H1 (cell line): ENCODE measurements around the gene CHD9NB. TPM values are rescaled to one million over a fixed set of nuclear protein-coding genes. Genes with fewer than 3 reads are reported as not detected.
A peak's percentile ranks its signal among the peaks of the same experiment; 100 is the strongest.

Source experiments
- CTCF ChIA-PET: fragments of 300-600 bp; sonication (Branson Sonifier 250); formaldehyde crosslinking; loops from one replicate; lab custom pipeline; 2021; ENCODE audit not compliant: partially characterized antibody; lab: Charles Lee
- POLR2A ChIA-PET: fragments of 300-600 bp; sonication (Branson Sonifier 250); formaldehyde crosslinking; loops from one replicate; lab custom pipeline; 2021; ENCODE audit warnings: inconsistent platforms; ENCODE audit not compliant: partially characterized antibody; lab: Charles Lee
- DNase-seq, 2 experiments: peaks; one replicate each; pipeline versions ENCODE4 v3.0.0 to v3.0.0-alpha.2; 2010 to 2022; ENCODE audit warnings: low spot score in 2 of 2, low read depth in 1 of 2, mixed read lengths in 1 of 2
- FAIRE-seq: peaks from 2 replicates; lab custom pipeline; 2011; peaks lifted over from hg19 to GRCh38; lab: Jason Lieb, UNC
- H2AFZ ChIP-seq: 2 replicates; pipeline ENCODE4 v1.8.1; 2012; ENCODE audit warnings: low read length, inconsistent platforms
- H2AK5ac ChIP-seq: 2 replicates; pipeline ENCODE4 v1.6.1; 2013; ENCODE audit warnings: low read depth, low read length
- H2BK120ac ChIP-seq: replicated peaks from 2 replicates; pipeline ENCODE3; 2013; ENCODE audit warnings: low read depth, low read length, inconsistent platforms
- H2BK12ac ChIP-seq: 2 replicates; pipeline ENCODE4 v1.6.1; 2013; ENCODE audit warnings: low read depth, low read length
- H2BK15ac ChIP-seq: 2 replicates; pipeline ENCODE4 v1.6.1; 2013; ENCODE audit warnings: low read length
- H2BK20ac ChIP-seq: 2 replicates; pipeline ENCODE4 v1.6.1; 2013; ENCODE audit warnings: low read length
- H2BK5ac ChIP-seq: 2 replicates; pipeline ENCODE4 v1.6.1; 2013; ENCODE audit warnings: low read depth, low read length
- H3K14ac ChIP-seq: 2 replicates; pipeline ENCODE4 v1.6.1; 2013; ENCODE audit warnings: inconsistent platforms; ENCODE audit not compliant: insufficient read length
- H3K18ac ChIP-seq: 2 replicates; pipeline ENCODE4 v1.6.1; 2013; ENCODE audit warnings: low read length; ENCODE audit errors: extremely low read depth
- H3K23ac ChIP-seq: 2 replicates; pipeline ENCODE4 v1.6.1; 2013; ENCODE audit warnings: inconsistent platforms; ENCODE audit not compliant: insufficient read length
- H3K23me2 ChIP-seq: 2 replicates; pipeline ENCODE4 v1.6.1; 2013; ENCODE audit warnings: low read depth, low read length
- H3K27ac ChIP-seq: 2 replicates; pipeline ENCODE4 v1.6.1; 2011; ENCODE audit warnings: low read depth, low read length, inconsistent platforms
- H3K27me3 ChIP-seq, 4 experiments: replicated peaks in 1 of 4; 1 replicate in 1 of 4; 2 replicates in 3 of 4; pipeline versions ENCODE4 v1.6.1 to v1.8.1; 2011 to 2013; ENCODE audit warnings: low read length in 3 of 4, mild to moderate bottlenecking in 3 of 4, inconsistent platforms in 2 of 4, mixed read lengths in 2 of 4, moderate library complexity in 1 of 4; ENCODE audit not compliant: control insufficient read depth in 3 of 4, insufficient read depth in 3 of 4; ENCODE audit errors: extremely low read depth in 1 of 4
- H3K36me3 ChIP-seq, 4 experiments: 2 replicates each; pipeline versions ENCODE4 v1.6.1 to v1.8.1; 2011 to 2013; ENCODE audit warnings: mild to moderate bottlenecking in 4 of 4, low read length in 3 of 4, moderate library complexity in 2 of 4, control low read depth in 1 of 4, inconsistent platforms in 1 of 4; ENCODE audit not compliant: insufficient read depth in 4 of 4, control insufficient read depth in 2 of 4
- H3K4ac ChIP-seq: replicated peaks from 2 replicates; pipeline ENCODE3; 2013; ENCODE audit warnings: low read length, low read depth, mixed read lengths, inconsistent platforms; ENCODE audit not compliant: insufficient read length
- H3K4me1 ChIP-seq, 4 experiments: replicated peaks in 1 of 4; 1 replicate in 1 of 4; 2 replicates in 3 of 4; pipeline versions ENCODE4 v1.6.1 to v1.8.1; 2011 to 2013; ENCODE audit warnings: low read length in 3 of 4, inconsistent platforms in 2 of 4, mixed read lengths in 1 of 4; ENCODE audit not compliant: insufficient read depth in 4 of 4, control insufficient read depth in 3 of 4
- H3K4me2 ChIP-seq, 2 experiments: 2 replicates each; pipeline versions ENCODE4 v1.6.1 to v1.8.1; 2011 to 2013; ENCODE audit warnings: low read depth in 2 of 2, low read length in 2 of 2, control low read depth in 1 of 2, inconsistent platforms in 1 of 2, mild to moderate bottlenecking in 1 of 2; ENCODE audit not compliant: insufficient read depth in 1 of 2
- H3K4me3 ChIP-seq, 4 experiments: fragments of 200-600, 300-600 bp in 1 of 4; sonication (generic), shearing (Covaris generic), sonication (Bioruptor Twin) in 1 of 4; 2 replicates each; pipeline versions ENCODE4 v1.5.1 to v1.8.1; 2011 to 2016; ENCODE audit warnings: low read length in 4 of 4, low read depth in 3 of 4, control low read depth in 2 of 4, inconsistent platforms in 2 of 4, mild to moderate bottlenecking in 2 of 4, mixed read lengths in 1 of 4, moderate library complexity in 1 of 4; ENCODE audit not compliant: insufficient read depth in 2 of 4; ENCODE audit errors: extremely low read depth in 1 of 4
- H3K56ac ChIP-seq: replicated peaks from 2 replicates; pipeline ENCODE3; 2013; ENCODE audit warnings: low read depth, mild to moderate bottlenecking, mixed read lengths, low read length, inconsistent platforms; ENCODE audit not compliant: insufficient read length
- H3K79me1 ChIP-seq: 2 replicates; pipeline ENCODE4 v1.6.1; 2013; ENCODE audit warnings: low read depth, low read length, control low read depth
- H3K79me2 ChIP-seq, 2 experiments: 2 replicates each; pipeline versions ENCODE4 v1.6.1 to v1.8.1; 2012 to 2013; ENCODE audit warnings: low read length in 2 of 2, mild to moderate bottlenecking in 2 of 2, inconsistent platforms in 1 of 2; ENCODE audit not compliant: insufficient read depth in 2 of 2, control insufficient read depth in 1 of 2
- H3K9ac ChIP-seq, 4 experiments: replicated peaks in 1 of 4; 1 replicate in 1 of 4; 2 replicates in 3 of 4; pipeline versions ENCODE4 v1.6.1 to v1.8.1; 2011 to 2013; ENCODE audit warnings: low read depth in 3 of 4, low read length in 3 of 4, control low read depth in 2 of 4, mild to moderate bottlenecking in 2 of 4, moderate library complexity in 2 of 4, inconsistent platforms in 1 of 4; ENCODE audit errors: extremely low read depth in 1 of 4
- H3K9me3 ChIP-seq, 2 experiments: 2 replicates each; pipeline versions ENCODE4 v1.6.1 to v1.8.1; 2012 to 2013; ENCODE audit warnings: mild to moderate bottlenecking in 2 of 2, moderate library complexity in 2 of 2, control low read depth in 1 of 2, inconsistent platforms in 1 of 2, low read depth in 1 of 2, low read length in 1 of 2, mixed read lengths in 1 of 2; ENCODE audit not compliant: insufficient read depth in 2 of 2
- H4K20me1 ChIP-seq, 2 experiments: replicated peaks in 1 of 2; 2 replicates each; pipeline versions ENCODE3 to v1.8.1; 2011 to 2013; ENCODE audit warnings: inconsistent platforms in 2 of 2, low read length in 2 of 2, mild to moderate bottlenecking in 1 of 2; ENCODE audit not compliant: insufficient read depth in 2 of 2, control insufficient read depth in 1 of 2
- H4K5ac ChIP-seq: 2 replicates; pipeline ENCODE4 v1.6.1; 2013; ENCODE audit warnings: low read length, low read depth, mixed read lengths, inconsistent platforms; ENCODE audit not compliant: insufficient read length
- H4K8ac ChIP-seq: 2 replicates; pipeline ENCODE4 v1.8.0; 2013; ENCODE audit warnings: mild to moderate bottlenecking, moderate library complexity, low read length, inconsistent platforms; ENCODE audit not compliant: insufficient read depth; ENCODE audit errors: extremely low read depth
- H4K91ac ChIP-seq: replicated peaks from 2 replicates; pipeline ENCODE3; 2013; ENCODE audit warnings: low read length, mixed read lengths, inconsistent platforms; ENCODE audit not compliant: insufficient read length
- RFX5 ChIP-seq: IDR thresholded peaks from 2 replicates; pipeline ENCODE4 v1.6.1; 2011; ENCODE audit warnings: low read depth, low read length, improper control_type of control experiment, borderline replicate concordance
- TAF1 ChIP-seq: IDR thresholded peaks from 2 replicates; pipeline ENCODE4 v1.6.1; 2011; ENCODE audit warnings: mild to moderate bottlenecking, low read depth, low read length
- WGBS, 2 experiments: shearing (Covaris generic) in 1 of 2; methylation state at CpG; one replicate each; pipeline versions ENCODE4 v1.1.6 to v1.1.7; 2013 to 2015; ENCODE audit warnings: low lambda C conversion rate in 2 of 2, mixed read lengths in 2 of 2, inconsistent platforms in 1 of 2, low coverage in 1 of 2, missing lambda C conversion rate in 1 of 2; ENCODE audit not compliant: insufficient replicate concordance in 2 of 2, insufficient coverage in 1 of 2, insufficient read length in 1 of 2; ENCODE audit errors: extremely low coverage in 1 of 2, missing lambda C conversion rate in 1 of 2; 5-methylcytosine and 5-hydroxymethylcytosine counted together
- polyA plus RNA-seq, 7 experiments: library from polyadenylated mRNA; depleted of rRNA in 3 of 7; stranded (reverse) in 5 of 7; unstranded in 2 of 7; fragments of >200 nt in 5 of 7; fragments of 200-250 nt in 2 of 7; gene quantifications; 1 replicate in 5 of 7; 2 replicates in 1 of 7; 4 replicates in 1 of 7; pipeline versions ENCODE4 v1.2.1 to v1.2.3, GENCODE V29; 2011 to 2013; ENCODE audit warnings: missing spikeins in 2 of 7, mixed read lengths in 2 of 7
- total RNA-seq: library from RNA; stranded (reverse); fragmentation: NEBNext Ultra II Directional; extraction: Animal tissue kit (Norgen Biotek cat#: 25700); gene quantifications from 2 replicates; pipeline ENCODE4 v1.2.1, GENCODE V29; 2021

CHD9NB gene
- total and polyA plus RNA-seq, 2 of the 8 experiments (the other 6 are each of a cell fraction or from before 2014, with no cell fraction given): 4.5 to 5.9 TPM

DNA sequence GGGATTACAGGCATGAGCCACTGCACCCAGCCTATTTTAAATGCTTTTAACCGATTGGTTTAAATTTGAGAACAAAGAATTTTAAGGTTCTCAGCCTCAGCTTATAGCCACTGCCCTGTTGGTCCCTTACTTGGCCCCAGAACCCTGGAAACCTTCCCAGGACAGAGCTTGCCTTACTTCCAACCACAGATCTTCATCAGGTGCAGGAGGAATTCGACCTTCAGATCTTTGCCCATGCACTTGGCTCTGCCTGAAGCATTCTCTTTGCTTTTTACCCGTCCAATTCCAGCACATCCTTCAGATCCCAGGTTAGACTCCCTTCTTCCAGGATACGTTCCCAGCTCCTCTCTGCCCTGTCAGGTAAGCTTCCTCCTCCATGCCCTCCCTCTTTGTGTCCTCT is 29.8 kb upstream of the CHD9NB start:
- no peak overlapping the region for H3K14ac ChIP-seq
- no peak overlapping the region for H4K91ac ChIP-seq
- no peak overlapping the region for H3K4me2 ChIP-seq
- H2BK12ac ChIP-seq: peak overlapping the region; percentile 68; the same call in 1 of the 2 replicates
- H3K23ac ChIP-seq: no peak overlapping the region
- H3K27me3 ChIP-seq: no peaks in the 10 kb centered on the region
- no peak for DNase-seq
- no peak overlapping the region for H2BK120ac ChIP-seq
- no peak overlapping the region for H3K9ac ChIP-seq
- no peak overlapping the region for H3K56ac ChIP-seq
- peaks cover 5% of the 10 kb centered on the region; the same call in 1 of the 2 replicates for H3K79me1 ChIP-seq
- no peaks in the 10 kb centered on the region for H3K23me2 ChIP-seq
- peaks cover 9 to 31% (median 26%) of the 10 kb centered on the region in 4 experiments; a peak in 5 of 7 replicates for H3K4me1 ChIP-seq
- peak overlapping the region; percentile 34; the same call in 1 of the 2 replicates for H2AK5ac ChIP-seq
- peaks cover 0 to 19% of the 10 kb centered on the region in 2 experiments; a peak in 2 of 4 replicates for H3K79me2 ChIP-seq
- WGBS, 2 experiments: 74% methylated on average over 4 of the region's 4 CpGs; no CpG with 5 or more reads in 1 of the 2 experiments
- H3K9me3 ChIP-seq: no peaks in the 10 kb centered on the region
- H3K4me3 ChIP-seq: no peak overlapping the region
- H2BK20ac ChIP-seq: peak overlapping the region; percentile 28; the same call in 1 of the 2 replicates
- no peak for FAIRE-seq
- no peak overlapping the region for H3K27ac ChIP-seq
- 0 out of 2 replicates have a peak overlapping the region, but pooled peaks have one; percentile 25 for H2BK15ac ChIP-seq
- CTCF ChIA-PET: no interaction called here
- no peak overlapping the region for H3K4ac ChIP-seq
- no peak overlapping the region for H2BK5ac ChIP-seq
- no peak overlapping the region for H2AFZ ChIP-seq
- POLR2A ChIA-PET: no interaction called here
- no peaks in the 10 kb centered on the region for H4K20me1 ChIP-seq
- H4K8ac ChIP-seq: no peak overlapping the region
- H4K5ac ChIP-seq: no peak overlapping the region
- no peaks in the 10 kb centered on the region; a peak in 1 of 8 replicates for H3K36me3 ChIP-seq
- no peak overlapping the region for H3K18ac ChIP-seq
- no peak for TF ChIP-seq RFX5
- no peak for TF ChIP-seq TAF1
